OCI-LY1 (cell line): ENCODE data around the gene F10.

ENCODE experiments used
- EZH2 ChIP-seq: fragments of 200-600 bp; sonication (generic), shearing (Covaris generic); IDR thresholded peaks from 2 replicates; pipeline ENCODE4 v1.8.0; 2017; ENCODE audit warnings: borderline replicate concordance, mixed run types, mild to moderate bottlenecking, antibody characterized with exemption, low read length, moderate library complexity, mixed read lengths
- TF ChIP-seq, protein P1 (sequence below): fragments of 200-600 bp; sonication (generic), shearing (Covaris generic); IDR thresholded peaks from 2 replicates; pipeline ENCODE4 v1.5.1; 2017; ENCODE audit warnings: mild to moderate bottlenecking, antibody characterized with exemption, low read length, moderate library complexity, mixed read lengths

GRCh38 chr13:113078902-113079780 is 43.5 kb upstream of the F10 start:
- no peak for TF ChIP-seq EZH2
- TF ChIP-seq, protein P1, sequence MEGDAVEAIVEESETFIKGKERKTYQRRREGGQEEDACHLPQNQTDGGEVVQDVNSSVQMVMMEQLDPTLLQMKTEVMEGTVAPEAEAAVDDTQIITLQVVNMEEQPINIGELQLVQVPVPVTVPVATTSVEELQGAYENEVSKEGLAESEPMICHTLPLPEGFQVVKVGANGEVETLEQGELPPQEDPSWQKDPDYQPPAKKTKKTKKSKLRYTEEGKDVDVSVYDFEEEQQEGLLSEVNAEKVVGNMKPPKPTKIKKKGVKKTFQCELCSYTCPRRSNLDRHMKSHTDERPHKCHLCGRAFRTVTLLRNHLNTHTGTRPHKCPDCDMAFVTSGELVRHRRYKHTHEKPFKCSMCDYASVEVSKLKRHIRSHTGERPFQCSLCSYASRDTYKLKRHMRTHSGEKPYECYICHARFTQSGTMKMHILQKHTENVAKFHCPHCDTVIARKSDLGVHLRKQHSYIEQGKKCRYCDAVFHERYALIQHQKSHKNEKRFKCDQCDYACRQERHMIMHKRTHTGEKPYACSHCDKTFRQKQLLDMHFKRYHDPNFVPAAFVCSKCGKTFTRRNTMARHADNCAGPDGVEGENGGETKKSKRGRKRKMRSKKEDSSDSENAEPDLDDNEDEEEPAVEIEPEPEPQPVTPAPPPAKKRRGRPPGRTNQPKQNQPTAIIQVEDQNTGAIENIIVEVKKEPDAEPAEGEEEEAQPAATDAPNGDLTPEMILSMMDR, result no peak
